ENCODE results near the gene C1S.
A peak's percentile ranks its signal among the peaks of the same experiment; 100 is the strongest.

Gene C1S

GRCh38 chr12:7090222-7090998, 29.9 kb downstream of the C1S start:
- Histone ChIP-seq H3K27ac (ENCODE audit: low read depth, low read length) (no peak overlapping the region), H3K9me3 (ENCODE audit: control insufficient read depth in 1 of 2, low read length in 2 of 2) (no peaks in the 10 kb centered on the region), H3K36me3 (ENCODE audit: control insufficient read depth in 1 of 2, insufficient read depth in 2 of 2, low read length in 2 of 2) (peaks cover 0 to 5% of the 10 kb centered on the region in 2 donors), H3K4me3 (ENCODE audit: low read depth in 1 of 2, low read length in 2 of 2) (peak overlapping the region; percentile 82), H3K27me3 (ENCODE audit: control insufficient read depth in 1 of 2, insufficient read depth in 2 of 2, low read length in 2 of 2) (peaks cover 0 to 3% of the 10 kb centered on the region in 2 donors), H3K4me1 (ENCODE audit: control insufficient read depth in 1 of 2, insufficient read depth in 2 of 2, low read length in 2 of 2) (peaks cover 15 to 28% of the 10 kb centered on the region in 2 donors), H3K9ac (ENCODE audit: low read depth in 1 of 2, low read length in 2 of 2) (no peak overlapping the region)

GRCh38 chr12:7091171-7091570, 30.7 kb downstream of the C1S start:
- Histone ChIP-seq H3K9me3 (ENCODE audit: control insufficient read depth in 1 of 2, low read length in 2 of 2) (no peaks in the 10 kb centered on the region), H3K36me3 (ENCODE audit: control insufficient read depth in 1 of 2, insufficient read depth in 2 of 2, low read length in 2 of 2) (peaks cover 0 to under 1% of the 10 kb centered on the region in 2 donors), H3K27me3 (ENCODE audit: control insufficient read depth in 1 of 2, insufficient read depth in 2 of 2, low read length in 2 of 2) (peaks cover 0 to 3% of the 10 kb centered on the region in 2 donors), H3K27ac (ENCODE audit: low read depth, low read length) (no peak overlapping the region), H3K9ac (ENCODE audit: low read depth in 1 of 2, low read length in 2 of 2) (peak overlapping the region in 1 of 2 donors; percentile 74), H3K4me1 (ENCODE audit: control insufficient read depth in 1 of 2, insufficient read depth in 2 of 2, low read length in 2 of 2) (peaks cover 15 to 28% of the 10 kb centered on the region in 2 donors), H3K4me3 (ENCODE audit: low read depth in 1 of 2, low read length in 2 of 2) (peak overlapping the region; percentile 82)

GRCh38 chr12:7091660-7092228, 31.2 kb downstream of the C1S start:
- peaks cover 15 to 28% of the 10 kb centered on the region in 2 donors for H3K4me1 ChIP-seq (ENCODE audit: control insufficient read depth in 1 of 2, insufficient read depth in 2 of 2, low read length in 2 of 2)

GRCh38 chr12:7092229-7092985, 31.9 kb downstream of the C1S start, which contains the start of gene C1R:
TSS of gene C1R (minus strand) at chr12:7092445. CDS start at chr12:7092388, 57 bp downstream.
- Histone ChIP-seq H3K27me3 (ENCODE audit: control insufficient read depth in 1 of 2, insufficient read depth in 2 of 2, low read length in 2 of 2) (peaks cover 0 to 3% of the 10 kb centered on the region in 2 donors), H3K9ac (ENCODE audit: low read depth in 1 of 2, low read length in 2 of 2) (peak within 1 kb of the TSS; percentile 72 to 74), H3K4me3 (ENCODE audit: low read depth in 1 of 2, low read length in 2 of 2) (peak within 1 kb of the TSS; percentile 82), H3K27ac (ENCODE audit: low read depth, low read length) (peak within 1 kb of the TSS; percentile 55), H3K4me1 (ENCODE audit: control insufficient read depth in 1 of 2, insufficient read depth in 2 of 2, low read length in 2 of 2) (peaks cover 15 to 28% of the 10 kb centered on the region in 2 donors), H3K9me3 (ENCODE audit: control insufficient read depth in 1 of 2, low read length in 2 of 2) (no peaks in the 10 kb centered on the region), H3K36me3 (ENCODE audit: control insufficient read depth in 1 of 2, insufficient read depth in 2 of 2, low read length in 2 of 2) (no peaks in the 10 kb centered on the region)

More at GRCh38 chr12:7091660-7092228, 31.2 kb downstream of the C1S start:
- Histone ChIP-seq H3K4me3 (ENCODE audit: low read depth in 1 of 2, low read length in 2 of 2) (peak overlapping the region; percentile 82), H3K9me3 (ENCODE audit: control insufficient read depth in 1 of 2, low read length in 2 of 2) (no peaks in the 10 kb centered on the region), H3K27ac (ENCODE audit: low read depth, low read length) (peak overlapping the region; percentile 55), H3K27me3 (ENCODE audit: control insufficient read depth in 1 of 2, insufficient read depth in 2 of 2, low read length in 2 of 2) (peaks cover 0 to 3% of the 10 kb centered on the region in 2 donors), H3K9ac (ENCODE audit: low read depth in 1 of 2, low read length in 2 of 2) (peak overlapping the region; percentile 72 to 74), H3K36me3 (ENCODE audit: control insufficient read depth in 1 of 2, insufficient read depth in 2 of 2, low read length in 2 of 2) (no peaks in the 10 kb centered on the region)

GRCh38 chr12:7092986-7093460, 32.5 kb downstream of the C1S start:
- H3K27ac ChIP-seq (ENCODE audit: low read depth, low read length), result no peak overlapping the region
- peaks cover 15 to 28% of the 10 kb centered on the region in 2 donors for H3K4me1 ChIP-seq (ENCODE audit: control insufficient read depth in 1 of 2, insufficient read depth in 2 of 2, low read length in 2 of 2)
- no peak overlapping the region for H3K9ac ChIP-seq (ENCODE audit: low read depth in 1 of 2, low read length in 2 of 2)
- H3K36me3 ChIP-seq (ENCODE audit: control insufficient read depth in 1 of 2, insufficient read depth in 2 of 2, low read length in 2 of 2), result no peaks in the 10 kb centered on the region
- no peak overlapping the region for H3K4me3 ChIP-seq (ENCODE audit: low read depth in 1 of 2, low read length in 2 of 2)
- H3K9me3 ChIP-seq (ENCODE audit: control insufficient read depth in 1 of 2, low read length in 2 of 2), result no peaks in the 10 kb centered on the region
- H3K27me3 ChIP-seq (ENCODE audit: control insufficient read depth in 1 of 2, insufficient read depth in 2 of 2, low read length in 2 of 2), result peaks cover 0 to 3% of the 10 kb centered on the region in 2 donors

- Histone ChIP-seq H3K9ac (ENCODE audit: low read depth in 1 of 2, low read length in 2 of 2) (no peak overlapping the region), H3K27me3 (ENCODE audit: control insufficient read depth in 1 of 2, insufficient read depth in 2 of 2, low read length in 2 of 2) (peaks cover 0 to 3% of the 10 kb centered on the region in 2 donors), H3K27ac (ENCODE audit: low read depth, low read length) (no peak overlapping the region), H3K36me3 (ENCODE audit: control insufficient read depth in 1 of 2, insufficient read depth in 2 of 2, low read length in 2 of 2) (peaks cover 0 to under 1% of the 10 kb centered on the region in 2 donors), H3K4me1 (ENCODE audit: control insufficient read depth in 1 of 2, insufficient read depth in 2 of 2, low read length in 2 of 2) (peaks cover 15 to 28% of the 10 kb centered on the region in 2 donors), H3K9me3 (ENCODE audit: control insufficient read depth in 1 of 2, low read length in 2 of 2) (no peaks in the 10 kb centered on the region), H3K4me3 (ENCODE audit: low read depth in 1 of 2, low read length in 2 of 2) (no peak overlapping the region)
These were observed 33.0 kb downstream of the C1S start for GRCh38 chr12:7093486-7093885.

GRCh38 chr12:7093892-7094291, 33.4 kb downstream of the C1S start:
- H3K4me1 ChIP-seq (ENCODE audit: control insufficient read depth in 1 of 2, insufficient read depth in 2 of 2, low read length in 2 of 2), result peaks cover 15 to 28% of the 10 kb centered on the region in 2 donors
- peaks cover 0 to 3% of the 10 kb centered on the region in 2 donors for H3K36me3 ChIP-seq (ENCODE audit: control insufficient read depth in 1 of 2, insufficient read depth in 2 of 2, low read length in 2 of 2)
- no peaks in the 10 kb centered on the region for H3K9me3 ChIP-seq (ENCODE audit: control insufficient read depth in 1 of 2, low read length in 2 of 2)
- H3K4me3 ChIP-seq (ENCODE audit: low read depth in 1 of 2, low read length in 2 of 2), result no peak overlapping the region
- peaks cover 0 to 3% of the 10 kb centered on the region in 2 donors for H3K27me3 ChIP-seq (ENCODE audit: control insufficient read depth in 1 of 2, insufficient read depth in 2 of 2, low read length in 2 of 2)
- H3K27ac ChIP-seq (ENCODE audit: low read depth, low read length), result no peak overlapping the region
- no peak overlapping the region for H3K9ac ChIP-seq (ENCODE audit: low read depth in 1 of 2, low read length in 2 of 2)

GRCh38 chr12:7096006-7096932, 35.8 kb downstream of the C1S start:
- H3K36me3 ChIP-seq (ENCODE audit: control insufficient read depth in 1 of 2, insufficient read depth in 2 of 2, low read length in 2 of 2), result peaks cover 0 to 9% of the 10 kb centered on the region in 2 donors
- peaks cover 0 to 3% of the 10 kb centered on the region in 2 donors for H3K27me3 ChIP-seq (ENCODE audit: control insufficient read depth in 1 of 2, insufficient read depth in 2 of 2, low read length in 2 of 2)
- H3K27ac ChIP-seq (ENCODE audit: low read depth, low read length), result no peak overlapping the region
- H3K9ac ChIP-seq (ENCODE audit: low read depth in 1 of 2, low read length in 2 of 2), result no peak overlapping the region
- peaks cover 15 to 19% of the 10 kb centered on the region in 2 donors for H3K4me1 ChIP-seq (ENCODE audit: control insufficient read depth in 1 of 2, insufficient read depth in 2 of 2, low read length in 2 of 2)
- H3K4me3 ChIP-seq (ENCODE audit: low read depth in 1 of 2, low read length in 2 of 2), result no peak overlapping the region
- H3K9me3 ChIP-seq (ENCODE audit: control insufficient read depth in 1 of 2, low read length in 2 of 2), result no peaks in the 10 kb centered on the region

- Histone ChIP-seq H3K36me3 (ENCODE audit: control insufficient read depth in 1 of 2, insufficient read depth in 2 of 2, low read length in 2 of 2) (peaks cover 0 to 12% of the 10 kb centered on the region in 2 donors), H3K27ac (ENCODE audit: low read depth, low read length) (no peak overlapping the region), H3K9me3 (ENCODE audit: control insufficient read depth in 1 of 2, low read length in 2 of 2) (no peaks in the 10 kb centered on the region), H3K27me3 (ENCODE audit: control insufficient read depth in 1 of 2, insufficient read depth in 2 of 2, low read length in 2 of 2) (peaks cover 0 to 3% of the 10 kb centered on the region in 2 donors), H3K4me1 (ENCODE audit: control insufficient read depth in 1 of 2, insufficient read depth in 2 of 2, low read length in 2 of 2) (peaks cover 14% of the 10 kb centered on the region in 2 donors), H3K9ac (ENCODE audit: low read depth in 1 of 2, low read length in 2 of 2) (no peak overlapping the region), H3K4me3 (ENCODE audit: low read depth in 1 of 2, low read length in 2 of 2) (no peak overlapping the region)
These were observed 36.5 kb downstream of the C1S start for GRCh38 chr12:7096979-7097378.
